HG03575 (cell line): Measurements from ENCODE around the gene SPTY2D1.
"Not testable (repeated sequence)": the region's sequence is repeated elsewhere in the genome, so short reads cannot be mapped to it uniquely, and the experiment has no call there.

ENCODE experiments used
- ATAC-seq: cut with Tn5 transposase; IDR thresholded peaks from one replicate; pipeline ENCODE4 v1.9.1; 2021; ENCODE audit not compliant: unreplicated experiment, insufficient number of reproducible peaks, low FRiP score; ENCODE audit errors: extremely low read depth

The SPTY2D1 gene

DNA sequence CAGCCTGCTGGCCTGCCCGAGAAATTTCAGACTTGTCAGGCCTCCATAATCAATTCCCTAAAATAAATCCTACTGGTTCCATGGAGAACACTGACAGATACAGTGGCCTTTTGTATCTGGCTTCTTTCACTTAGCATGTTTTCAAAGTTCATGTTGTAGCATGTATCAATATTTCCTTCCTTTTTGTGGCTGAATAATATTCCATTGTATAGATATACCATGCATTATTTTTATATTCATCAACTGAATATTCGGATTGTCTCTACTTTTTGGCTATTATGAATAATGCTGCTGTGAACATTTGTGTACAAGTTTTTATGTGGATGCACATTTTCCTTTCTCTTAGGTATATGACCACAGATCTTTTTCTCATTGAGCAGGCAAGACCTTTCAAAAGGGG, 10.4 kb downstream of the SPTY2D1 start:
- ATAC-seq = no peak

DNA sequence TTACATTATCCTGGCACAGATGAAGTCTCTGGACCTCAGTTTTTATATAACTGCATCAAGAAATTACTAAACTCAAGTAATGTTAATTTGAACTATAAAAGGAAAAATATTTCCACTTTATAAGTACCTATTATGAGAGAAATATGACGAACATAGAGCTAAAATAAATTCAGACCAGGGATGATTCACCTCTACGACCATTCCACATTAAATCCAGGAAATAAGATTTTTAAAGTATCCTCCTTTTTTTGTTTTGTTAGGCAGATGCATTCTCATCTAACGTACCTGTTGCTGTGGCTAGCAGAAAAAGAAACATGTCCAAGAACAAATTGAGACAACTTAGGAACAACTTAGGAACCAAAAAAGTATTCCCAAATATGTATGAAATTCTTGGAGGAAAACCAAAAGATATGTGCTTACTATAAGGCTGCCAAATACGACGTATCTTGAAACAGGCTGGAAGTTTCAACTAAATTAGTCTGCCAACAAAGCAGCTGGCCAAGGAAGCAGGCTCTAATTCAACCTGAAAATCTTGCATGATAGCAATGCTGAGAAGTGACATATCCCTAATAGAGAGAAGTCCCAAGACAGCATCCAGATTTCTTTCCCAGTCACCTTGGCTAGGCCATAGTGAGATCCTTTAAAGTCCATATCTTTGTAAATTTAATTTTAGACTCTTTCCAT, 15.7 kb downstream of the SPTY2D1 start:
- ATAC-seq = no peak

DNA sequence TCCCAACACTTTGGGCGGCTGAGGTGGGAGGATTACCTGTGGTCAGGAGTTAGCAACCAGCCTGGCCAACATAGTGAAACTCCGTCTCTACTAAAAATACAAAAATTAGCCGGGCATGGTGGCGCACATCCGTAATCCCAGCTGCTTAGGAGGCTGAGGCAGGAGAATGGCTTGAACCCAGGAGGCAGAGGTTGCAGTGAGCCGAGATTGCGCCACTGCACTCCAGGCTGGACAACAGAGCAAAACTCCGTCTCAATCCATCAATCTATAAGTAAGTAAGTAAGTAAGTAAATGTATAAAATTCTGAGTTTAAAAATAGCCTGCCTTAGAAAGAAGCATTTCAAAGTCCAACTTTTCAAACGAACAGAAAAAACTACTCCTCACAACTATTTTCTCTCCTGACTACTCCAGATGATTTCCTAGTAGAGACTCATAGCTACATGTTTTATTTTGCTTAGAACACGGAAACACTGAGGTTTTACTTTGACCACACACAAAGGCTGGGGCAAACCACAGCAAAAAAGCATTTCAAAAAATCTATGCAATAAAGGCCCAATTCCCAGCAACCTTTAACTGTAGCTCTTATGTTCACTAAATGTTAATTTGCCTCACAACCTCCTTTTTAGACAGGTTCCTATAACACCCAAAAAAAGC, 16.3 kb downstream of the SPTY2D1 start:
- ATAC-seq = no peak

DNA sequence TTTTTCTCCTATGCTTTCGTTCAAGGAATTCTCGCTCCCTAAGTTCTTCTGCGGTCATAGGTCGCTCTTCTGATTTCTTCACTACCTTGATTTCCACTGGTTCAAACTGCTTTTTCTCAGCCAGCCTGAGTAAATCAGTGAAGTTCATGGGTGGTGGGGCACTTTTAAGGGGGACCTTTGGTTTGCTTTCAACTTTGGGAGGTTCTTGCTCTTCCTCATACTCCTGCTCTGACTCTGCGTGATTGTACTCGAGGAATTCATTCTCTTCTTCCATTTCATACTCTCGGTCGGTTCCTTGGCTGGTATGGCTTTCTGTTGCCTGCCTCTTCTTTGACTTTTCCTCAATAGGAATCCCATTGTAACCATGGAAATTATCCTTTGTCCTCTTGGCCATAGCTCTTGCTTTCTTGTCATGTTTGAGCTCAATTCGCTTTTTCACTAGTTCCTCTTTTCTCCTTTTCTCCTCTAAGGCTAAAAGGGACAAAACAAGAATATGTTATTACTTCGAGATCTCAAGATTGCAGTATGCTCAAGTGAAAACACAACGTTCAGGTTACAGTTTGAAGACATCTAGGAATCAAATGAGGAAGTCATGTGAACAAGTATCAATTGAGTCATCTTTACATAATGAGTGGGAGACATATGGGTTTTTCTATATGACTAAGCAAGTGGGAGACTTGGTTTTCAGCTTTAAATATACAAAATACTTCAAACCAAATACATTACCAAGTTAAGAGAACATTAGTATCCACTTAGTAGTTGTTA, 18.3 kb downstream of the SPTY2D1 start:
- peak; percentile 80 for ATAC-seq

DNA sequence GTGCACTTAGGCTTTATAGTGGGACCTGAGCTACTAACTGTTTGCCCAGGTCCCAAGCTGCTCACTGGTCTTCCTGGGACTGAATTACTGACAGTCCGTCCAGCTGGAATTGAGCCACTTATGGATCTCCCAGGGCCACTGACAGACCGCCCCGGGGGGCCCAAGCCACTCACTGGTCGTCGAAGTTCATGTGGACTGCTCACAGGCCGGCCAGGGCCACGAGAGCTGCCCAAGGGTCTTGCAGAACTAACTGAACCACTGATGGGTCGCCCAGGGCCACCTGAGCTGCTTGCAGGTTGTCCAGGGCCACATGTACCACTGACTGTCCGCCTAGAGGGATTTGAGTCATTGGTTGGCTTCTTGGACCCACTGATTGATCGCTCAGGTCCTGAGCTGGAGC, 19.5 kb downstream of the SPTY2D1 start:
- ATAC-seq = no peak

DNA sequence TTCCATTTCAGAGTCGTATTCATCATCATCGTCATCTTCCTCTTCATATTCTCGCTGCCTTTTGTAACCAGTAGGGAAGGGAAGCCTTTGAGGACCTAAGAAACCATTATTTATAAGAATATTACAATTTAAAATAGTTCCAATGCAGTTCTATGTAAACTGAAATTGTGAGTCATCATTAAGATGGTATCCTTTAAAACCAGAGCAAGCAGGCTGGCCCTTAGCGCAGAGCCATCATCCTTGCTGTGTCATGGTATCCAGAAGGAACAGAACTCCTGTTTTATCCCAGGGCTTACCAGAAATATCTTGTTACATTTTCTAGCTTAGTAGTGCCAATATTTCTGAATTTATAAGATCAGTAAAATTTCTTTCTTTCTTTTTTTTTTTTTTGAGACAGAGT, 21.7 kb downstream of the SPTY2D1 start:
- ATAC-seq = no peak

DNA sequence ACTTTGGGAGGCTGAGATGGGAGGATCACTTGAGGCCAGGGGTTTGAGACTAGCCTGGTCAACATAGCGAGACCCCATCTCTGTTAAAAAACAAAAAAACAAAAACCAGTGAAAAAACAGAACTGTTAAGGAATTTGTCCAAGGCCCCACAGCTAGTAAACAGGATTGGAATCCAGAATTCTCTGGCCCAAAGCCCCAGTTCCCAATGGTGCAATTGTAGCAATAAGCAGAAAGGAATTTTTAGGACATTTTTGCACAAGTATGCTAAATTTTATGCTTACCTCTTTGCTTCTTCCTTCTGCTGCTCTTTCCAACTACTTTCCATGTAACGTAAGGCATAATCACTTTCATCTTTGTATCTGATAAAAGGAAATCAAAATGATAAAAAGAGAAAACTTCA, 22.9 kb downstream of the SPTY2D1 start:
- no peak for ATAC-seq

DNA sequence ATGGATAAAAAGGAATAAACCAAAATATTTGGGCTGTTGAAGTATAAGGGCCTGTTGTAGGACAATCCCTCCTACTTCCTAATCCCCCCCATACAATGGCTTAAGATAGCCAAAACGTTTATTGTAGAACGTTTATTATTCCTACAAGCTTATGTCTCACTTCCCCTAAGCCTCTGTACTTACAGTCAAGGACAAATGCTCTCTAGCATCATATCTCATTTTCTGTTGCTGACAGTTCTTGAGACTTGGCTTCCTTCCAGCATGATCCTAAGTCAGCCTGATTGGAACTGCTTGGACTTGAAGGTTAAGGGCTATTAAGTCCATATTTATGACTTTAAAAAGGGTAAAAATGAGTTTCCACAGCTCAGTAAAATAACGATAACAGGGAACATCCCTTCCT, 25.8 kb downstream of the SPTY2D1 start:
- no peak for ATAC-seq

DNA sequence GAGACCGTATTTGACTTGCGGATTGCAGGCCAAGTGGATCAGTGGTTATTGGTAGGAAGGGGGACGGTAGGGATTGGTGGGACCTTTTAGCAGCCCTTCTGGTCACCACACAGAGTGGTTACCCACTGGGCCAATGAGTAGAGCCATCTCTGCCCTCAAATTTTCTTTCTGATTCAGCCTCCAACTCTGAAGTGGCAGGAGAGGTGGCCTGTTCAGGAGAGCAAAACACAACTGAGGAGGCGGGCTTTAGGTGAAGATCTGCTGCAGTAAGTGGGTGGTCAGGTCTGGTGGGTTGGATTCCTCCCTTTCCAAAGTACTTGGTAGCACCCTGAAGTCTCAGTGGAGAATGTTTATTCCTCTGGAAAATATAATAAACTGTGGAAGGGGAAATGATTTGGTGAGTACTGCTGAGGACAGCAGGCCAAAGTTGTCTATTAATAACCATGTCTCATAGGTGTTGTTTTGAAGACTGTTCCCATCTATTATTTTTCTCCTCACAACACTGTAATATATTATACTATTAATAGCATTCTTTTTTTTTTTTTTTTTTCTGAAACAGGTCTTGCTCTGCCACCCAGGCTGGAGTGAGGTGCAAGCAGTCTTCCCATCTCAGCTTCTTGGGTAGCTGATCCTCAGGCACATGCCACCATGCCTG, 33.1 kb downstream of the SPTY2D1 start:
- no peak for ATAC-seq

DNA sequence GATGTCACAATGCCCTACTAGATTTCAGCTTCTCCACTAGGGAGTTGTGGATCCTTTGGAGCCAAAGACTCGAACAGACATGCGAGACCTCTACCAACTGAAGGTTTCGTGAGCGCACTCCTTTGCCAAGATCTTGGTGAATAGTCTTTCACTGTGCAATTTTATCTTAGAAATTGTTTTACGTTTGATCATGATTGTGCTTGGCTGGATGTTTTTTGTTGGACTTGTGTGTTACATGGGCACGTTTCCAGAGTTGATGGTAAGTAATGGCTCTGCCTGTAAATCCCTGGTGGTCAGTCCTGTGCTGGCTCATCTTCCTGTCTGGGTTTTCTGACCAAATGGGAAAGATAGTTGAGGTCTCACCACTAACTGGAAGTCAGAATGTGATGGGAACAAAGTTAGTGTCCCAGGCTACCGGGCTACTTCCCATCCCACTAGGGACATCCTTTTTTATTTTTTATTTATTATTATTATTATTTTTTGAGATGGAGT, 34.4 kb downstream of the SPTY2D1 start, which contains the start of gene MISFA:
Gene MISFA, plus strand, starts transcription at position 51 of the 492 bp plus-strand sequence. Its CDS starts 140 bp downstream, at position 191.
- no peak for ATAC-seq

DNA sequence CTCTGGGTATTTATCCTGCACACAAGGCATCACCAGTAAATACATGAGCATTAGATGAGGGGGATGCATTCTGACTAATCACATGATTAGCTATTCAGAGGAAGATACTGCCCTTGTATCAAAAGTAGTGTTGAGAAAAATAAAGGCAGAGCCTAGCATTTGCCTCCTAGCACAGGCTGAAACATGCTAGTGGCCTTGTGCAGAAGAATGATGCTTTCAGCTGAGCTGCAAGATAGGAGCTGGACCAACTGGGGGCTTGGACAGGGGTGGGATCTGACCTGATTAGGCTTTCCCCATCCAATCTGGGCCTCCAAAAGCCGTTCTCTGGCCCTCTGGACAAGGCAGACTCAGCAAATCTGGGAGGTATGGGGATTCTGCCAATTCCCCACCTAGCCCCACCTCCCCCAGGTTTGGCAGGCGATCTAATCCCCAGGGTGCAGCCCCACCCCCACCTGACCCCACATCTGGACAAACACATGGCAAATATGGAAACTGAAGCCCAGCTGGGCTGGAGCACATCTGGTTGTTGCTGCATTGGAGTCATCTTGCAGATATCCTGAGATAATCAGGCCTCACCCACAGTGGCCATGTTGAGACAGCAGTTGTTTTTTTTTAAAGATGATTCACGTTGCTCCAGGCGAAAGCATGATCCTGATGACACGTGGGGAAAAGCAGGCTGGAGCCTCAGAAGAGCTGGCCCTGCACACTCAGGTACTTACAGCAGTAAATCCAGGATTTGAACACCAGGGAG, 39.0 kb downstream of the SPTY2D1 start:
- no peak for ATAC-seq

DNA sequence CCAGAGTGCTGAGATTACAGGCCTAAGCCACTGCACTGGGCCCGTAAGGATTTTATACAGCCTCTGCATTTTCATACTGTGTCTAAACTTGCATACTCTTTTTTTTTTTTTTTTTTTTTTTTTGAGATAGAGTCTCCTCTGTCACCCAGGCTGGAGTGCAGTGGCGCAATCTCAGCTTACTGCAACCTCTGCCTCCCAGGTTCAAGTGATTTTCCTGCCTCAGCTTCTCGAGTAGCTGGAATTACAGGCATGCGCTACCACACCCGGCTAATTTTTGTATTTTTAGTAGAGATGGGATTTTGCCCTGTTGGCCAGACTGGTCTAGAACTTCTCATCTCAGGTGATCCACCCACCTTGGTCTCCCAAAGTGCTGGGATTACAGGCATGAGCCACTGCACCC, 40.1 kb downstream of the SPTY2D1 start:
- ATAC-seq = not testable (repeated sequence)

DNA sequence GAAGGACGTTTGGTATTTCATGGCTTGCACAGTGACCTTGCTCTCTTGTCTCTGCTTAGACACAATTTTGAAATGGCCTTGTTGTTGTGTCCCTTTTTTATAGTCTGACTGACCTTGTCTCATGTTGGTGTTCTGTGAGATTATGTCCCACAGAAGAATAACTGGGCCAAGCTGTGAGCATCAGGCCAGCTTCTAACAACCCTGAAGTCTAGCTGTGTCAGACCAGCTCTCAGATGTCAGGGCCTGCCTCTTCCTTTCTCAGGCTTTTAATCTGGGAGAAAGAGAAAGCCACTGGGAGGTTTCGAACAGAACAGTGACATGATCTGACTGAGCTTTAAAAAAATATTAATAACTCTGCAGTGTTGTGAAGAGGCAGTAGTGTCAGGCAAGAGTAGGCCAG, 43.6 kb downstream of the SPTY2D1 start:
- ATAC-seq = no peak

DNA sequence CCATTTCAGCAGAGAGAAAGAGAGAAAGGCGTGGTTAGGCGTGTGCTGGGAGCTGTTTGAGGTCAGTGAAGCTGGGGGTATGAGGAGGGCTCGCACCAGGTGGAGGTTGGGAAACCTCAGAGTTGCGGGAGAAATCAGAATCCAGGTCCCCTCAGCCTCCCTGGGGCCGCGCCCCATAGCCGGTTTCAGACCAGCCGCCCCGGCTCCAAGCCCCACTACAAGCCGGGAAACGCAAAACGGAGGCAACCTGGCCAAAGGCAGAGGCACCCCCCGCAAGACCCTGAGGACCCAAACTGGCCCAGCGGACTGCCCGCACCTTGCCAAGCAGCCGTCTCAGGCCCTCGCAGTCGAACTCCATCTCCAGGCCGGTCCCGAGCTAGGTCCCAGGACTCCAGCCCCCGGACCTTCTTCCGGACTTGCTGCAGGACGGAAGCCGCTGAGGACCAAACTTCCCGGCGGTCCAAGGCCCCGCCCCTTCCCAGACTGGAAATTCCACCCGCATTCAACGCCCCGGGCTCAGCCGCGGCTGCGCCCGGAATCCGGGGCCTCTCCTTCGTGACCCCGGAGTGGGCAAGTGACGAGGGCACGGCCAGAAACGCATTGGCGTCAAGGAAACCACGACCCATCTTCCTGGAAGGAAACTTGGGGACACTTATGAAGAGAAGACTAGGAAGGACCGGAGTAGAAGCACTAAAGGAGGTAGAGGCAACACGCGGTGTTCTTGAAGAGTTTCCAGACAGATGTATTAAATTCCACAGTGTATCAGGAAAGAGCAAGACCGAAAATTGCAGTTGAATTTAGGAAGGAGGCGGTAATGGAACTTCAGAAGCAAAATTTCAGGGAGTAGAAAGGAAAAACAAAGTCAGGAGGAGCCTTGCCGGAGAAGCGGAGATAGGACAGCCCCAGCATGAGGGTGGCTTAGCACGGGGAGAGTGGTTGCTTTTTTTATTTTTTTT, 45.6 kb downstream of the SPTY2D1 start, which contains the start of gene UEVLD:
Gene UEVLD, minus strand, starts transcription at position 438 of the 956 bp plus-strand sequence. Its CDS starts 80 bp downstream, at position 358.
- no peak for ATAC-seq

DNA sequence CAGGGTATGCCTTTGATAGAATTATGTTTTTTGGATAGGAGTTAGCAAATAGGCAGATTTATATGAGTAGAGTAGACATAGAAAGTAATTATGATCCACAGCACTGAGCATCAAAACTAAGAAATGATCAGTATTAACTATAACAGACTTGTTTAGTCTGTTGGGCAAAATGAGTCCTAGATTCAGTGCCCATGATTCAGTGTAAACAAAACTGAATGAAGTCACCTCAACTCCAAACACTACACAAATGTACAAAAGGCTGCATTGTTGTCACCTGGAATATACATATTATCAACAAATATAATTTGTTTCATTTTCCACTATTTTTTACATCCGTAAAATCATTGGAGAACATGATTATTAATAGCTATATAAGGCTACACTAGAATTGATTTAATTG, 52.3 kb downstream of the SPTY2D1 start:
- ATAC-seq = no peak

DNA sequence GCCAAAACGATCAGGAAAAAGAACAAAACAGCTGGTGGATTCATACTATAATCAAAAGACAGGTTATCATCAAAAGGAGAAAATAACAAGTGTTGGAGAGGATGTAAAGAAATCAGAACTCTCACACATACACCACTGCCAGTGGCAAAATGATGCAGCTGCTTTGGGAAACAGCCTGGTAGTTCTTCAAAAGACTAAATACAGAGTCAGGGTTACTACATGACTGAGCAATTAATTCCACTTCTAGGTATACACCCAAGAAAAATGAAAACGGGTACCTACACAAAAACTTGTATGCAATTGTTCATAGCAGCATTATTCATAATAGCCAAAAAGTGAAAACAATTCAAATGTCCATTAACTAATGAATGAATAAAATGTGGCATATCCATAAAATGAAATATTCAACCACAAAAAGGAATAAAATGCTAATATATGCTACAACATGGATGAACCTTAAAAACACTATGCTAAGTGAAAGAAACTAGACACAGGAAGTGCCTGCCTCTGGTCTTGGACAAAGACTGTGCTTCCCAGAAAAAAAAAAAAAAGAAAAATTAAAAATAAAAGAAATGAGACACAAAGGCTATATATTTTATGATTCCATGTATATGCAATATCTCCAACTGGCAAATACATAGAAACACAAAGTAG, 53.9 kb downstream of the SPTY2D1 start:
- ATAC-seq = no peak

DNA sequence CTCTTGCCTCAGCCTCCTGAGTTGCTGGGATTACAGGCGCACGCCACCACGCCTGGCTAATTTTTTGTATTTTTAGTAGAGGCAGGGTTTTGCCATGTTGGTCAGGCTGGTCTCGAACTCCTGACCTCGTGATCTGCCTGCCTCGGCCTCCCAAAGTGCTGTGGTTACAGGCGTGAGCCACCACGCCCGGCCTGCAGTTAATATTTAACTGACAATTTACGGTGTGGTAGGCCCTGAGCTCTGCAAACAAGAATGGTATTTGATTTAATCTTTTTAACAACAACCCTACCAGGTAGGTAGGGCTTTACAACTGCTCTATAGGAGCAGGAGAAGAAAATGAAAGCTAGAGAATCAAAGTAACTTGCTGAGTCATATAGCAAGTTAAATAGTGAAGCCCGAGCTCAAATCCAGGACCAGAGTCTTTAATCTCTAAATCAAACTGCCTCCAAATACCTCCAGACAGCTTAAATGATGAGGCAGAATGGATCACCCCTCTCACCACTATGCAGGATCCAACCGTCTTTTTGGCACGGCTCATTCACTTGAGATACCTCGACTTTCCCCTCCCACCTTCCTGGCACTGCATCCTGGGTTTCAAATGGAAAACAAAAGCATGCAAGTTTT, 55.1 kb downstream of the SPTY2D1 start:
- no peak for ATAC-seq
